ENCODE measurements around the gene DGKI.

Gene DGKI

DNA sequence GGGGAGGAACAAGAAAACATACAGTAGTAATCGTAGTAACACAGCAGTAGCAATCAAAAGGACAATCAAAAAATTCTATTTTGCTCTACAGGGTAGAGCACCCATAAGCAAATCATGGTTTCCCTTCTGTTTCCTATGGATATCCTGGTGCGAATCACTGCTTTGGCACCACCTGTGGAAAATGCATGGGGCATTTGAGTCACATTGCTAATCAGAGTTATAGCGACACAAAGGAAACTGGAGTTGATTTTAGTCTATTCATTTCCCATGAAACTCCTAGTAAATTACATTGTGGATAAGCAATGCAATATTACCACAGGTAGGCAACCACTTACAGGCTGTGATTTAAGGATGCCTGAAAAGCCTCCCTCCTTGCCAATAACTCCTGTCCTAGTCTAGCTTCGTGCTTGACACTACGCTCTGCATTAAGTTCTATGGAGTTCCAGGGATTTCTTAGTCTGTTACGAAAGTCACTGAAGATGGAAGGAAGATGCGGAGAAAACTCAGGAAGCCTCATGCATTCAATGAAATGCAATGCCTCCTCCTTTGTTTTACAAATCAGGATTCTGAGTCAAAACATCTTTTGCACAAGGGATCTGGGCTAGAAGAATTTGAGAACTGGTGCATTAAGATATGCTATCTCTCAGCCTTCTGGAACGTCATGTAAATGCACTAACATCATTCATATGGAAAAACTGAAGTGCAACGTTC is 188.4 kb downstream of the DGKI start:
- Histone ChIP-seq H3K27ac (ENCODE audit: low read depth, low read length) (no peak overlapping the region), H3F3A (ENCODE audit: insufficient read depth) (no peaks in the 10 kb centered on the region), H3K9me2 (replicated peaks; ENCODE audit: insufficient read depth, low read length) (no peaks in the 10 kb centered on the region), H3K36me3 (ENCODE audit: low read length) (no peaks in the 10 kb centered on the region), H4K20me1 (ENCODE audit: low read depth, low read length) (no peaks in the 10 kb centered on the region), H3K9ac (ENCODE audit: low read length) (no peak overlapping the region), H3K27me3 (ENCODE audit: low read length) (no peaks in the 10 kb centered on the region), H3K9me3 (ENCODE audit: insufficient read depth, low read length) (no peaks in the 10 kb centered on the region), H3K4me3 (ENCODE audit: insufficient read depth, low read length, poor library complexity, severe bottlenecking) (no peak overlapping the region), H3K79me2 (ENCODE audit: insufficient read depth, low read length) (no peaks in the 10 kb centered on the region), H2AFZ (ENCODE audit: low read depth, low read length, severe bottlenecking) (no peak overlapping the region), H3K4me2 (ENCODE audit: low read depth, low read length, poor library complexity, severe bottlenecking) (no peak overlapping the region)
- TF ChIP-seq EZH2phosphoT487 (conservative IDR thresholded peaks at IDR 0.05; ENCODE audit: low read length): no peak
- TF ChIP-seq, protein P1, sequence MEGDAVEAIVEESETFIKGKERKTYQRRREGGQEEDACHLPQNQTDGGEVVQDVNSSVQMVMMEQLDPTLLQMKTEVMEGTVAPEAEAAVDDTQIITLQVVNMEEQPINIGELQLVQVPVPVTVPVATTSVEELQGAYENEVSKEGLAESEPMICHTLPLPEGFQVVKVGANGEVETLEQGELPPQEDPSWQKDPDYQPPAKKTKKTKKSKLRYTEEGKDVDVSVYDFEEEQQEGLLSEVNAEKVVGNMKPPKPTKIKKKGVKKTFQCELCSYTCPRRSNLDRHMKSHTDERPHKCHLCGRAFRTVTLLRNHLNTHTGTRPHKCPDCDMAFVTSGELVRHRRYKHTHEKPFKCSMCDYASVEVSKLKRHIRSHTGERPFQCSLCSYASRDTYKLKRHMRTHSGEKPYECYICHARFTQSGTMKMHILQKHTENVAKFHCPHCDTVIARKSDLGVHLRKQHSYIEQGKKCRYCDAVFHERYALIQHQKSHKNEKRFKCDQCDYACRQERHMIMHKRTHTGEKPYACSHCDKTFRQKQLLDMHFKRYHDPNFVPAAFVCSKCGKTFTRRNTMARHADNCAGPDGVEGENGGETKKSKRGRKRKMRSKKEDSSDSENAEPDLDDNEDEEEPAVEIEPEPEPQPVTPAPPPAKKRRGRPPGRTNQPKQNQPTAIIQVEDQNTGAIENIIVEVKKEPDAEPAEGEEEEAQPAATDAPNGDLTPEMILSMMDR (IDR thresholded peaks at IDR 0.05; ENCODE audit: insufficient read depth, low read length, poor library complexity, severe bottlenecking): no peak

DNA sequence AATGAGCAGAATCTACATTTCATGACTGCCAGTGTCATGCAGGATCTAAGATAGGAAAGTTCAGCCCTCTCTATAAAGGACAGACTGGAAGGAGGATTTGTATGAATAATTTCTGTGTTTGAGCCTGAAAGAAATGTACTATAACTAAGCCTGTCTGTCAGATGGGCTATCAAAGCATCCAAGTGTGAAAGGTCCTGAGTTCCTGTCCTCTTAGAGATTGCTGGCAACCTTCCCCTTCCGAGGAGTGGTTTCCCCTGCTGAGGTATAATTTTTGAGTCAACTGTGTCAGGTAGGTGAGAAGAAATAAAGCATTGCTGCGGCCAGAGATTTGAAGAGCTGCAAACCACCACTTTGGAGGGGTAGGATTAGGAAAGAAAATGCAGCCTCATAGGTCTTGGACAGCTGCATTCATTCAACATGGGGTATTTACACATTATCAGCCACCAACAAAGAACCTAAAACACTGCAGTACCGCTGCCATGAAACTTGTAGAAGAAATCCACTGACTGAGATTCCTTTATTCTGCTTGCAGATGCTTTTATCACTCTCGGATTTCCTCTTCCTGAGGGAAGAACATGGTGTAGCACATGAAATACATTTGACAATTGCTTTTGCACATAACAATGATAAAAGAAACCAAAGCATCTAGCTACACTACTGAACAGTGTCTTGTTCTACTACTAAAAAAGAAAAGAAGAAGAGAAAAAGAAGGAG is 189.1 kb downstream of the DGKI start:
- no peak overlapping the region for H3K9ac ChIP-seq (ENCODE audit: low read length)

DNA sequence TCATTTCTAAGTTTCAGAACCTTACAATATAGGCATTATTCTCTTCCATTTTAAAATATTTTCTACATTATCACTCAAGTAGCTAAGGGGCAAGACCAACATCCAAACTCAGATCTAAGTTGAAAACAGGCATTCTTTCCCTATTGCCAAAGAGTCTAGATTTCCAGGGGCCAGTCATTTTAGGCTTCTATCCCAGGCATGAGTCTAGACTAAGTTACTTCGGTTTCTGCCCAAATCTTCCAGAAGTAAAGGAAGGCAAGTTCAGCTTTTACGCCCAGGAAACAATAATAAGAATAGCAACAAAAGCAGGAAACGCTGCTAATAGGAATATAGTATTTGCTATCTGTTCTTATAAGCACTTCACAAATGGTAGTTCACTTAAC is 189.9 kb downstream of the DGKI start:
- Histone ChIP-seq H2AFZ (ENCODE audit: low read depth, low read length, severe bottlenecking) (no peak overlapping the region), H3K4me3 (ENCODE audit: insufficient read depth, low read length, poor library complexity, severe bottlenecking) (no peak overlapping the region), H3K9me2 (replicated peaks; ENCODE audit: insufficient read depth, low read length) (no peaks in the 10 kb centered on the region), H3K27me3 (ENCODE audit: low read length) (no peaks in the 10 kb centered on the region), H3K27ac (ENCODE audit: low read depth, low read length) (no peak overlapping the region), H3K79me2 (ENCODE audit: insufficient read depth, low read length) (no peaks in the 10 kb centered on the region), H3F3A (ENCODE audit: insufficient read depth) (no peaks in the 10 kb centered on the region), H4K20me1 (ENCODE audit: low read depth, low read length) (no peaks in the 10 kb centered on the region), H3K9me3 (ENCODE audit: insufficient read depth, low read length) (no peaks in the 10 kb centered on the region), H3K36me3 (ENCODE audit: low read length) (no peaks in the 10 kb centered on the region), H3K4me2 (ENCODE audit: low read depth, low read length, poor library complexity, severe bottlenecking) (no peak overlapping the region), H3K9ac (ENCODE audit: low read length) (no peak overlapping the region)
- TF ChIP-seq, protein P1 (IDR thresholded peaks at IDR 0.05; ENCODE audit: insufficient read depth, low read length, poor library complexity, severe bottlenecking): no peak
- no peak for TF ChIP-seq EZH2phosphoT487 (conservative IDR thresholded peaks at IDR 0.05; ENCODE audit: low read length)

More for the DNA sequence above, 189.1 kb downstream of the DGKI start:
- Histone ChIP-seq H3K27me3 (ENCODE audit: low read length) (no peaks in the 10 kb centered on the region), H3K79me2 (ENCODE audit: insufficient read depth, low read length) (no peaks in the 10 kb centered on the region), H3K4me2 (ENCODE audit: low read depth, low read length, poor library complexity, severe bottlenecking) (no peak overlapping the region), H3K9me2 (replicated peaks; ENCODE audit: insufficient read depth, low read length) (no peaks in the 10 kb centered on the region), H3K36me3 (ENCODE audit: low read length) (no peaks in the 10 kb centered on the region), H3K9me3 (ENCODE audit: insufficient read depth, low read length) (no peaks in the 10 kb centered on the region), H2AFZ (ENCODE audit: low read depth, low read length, severe bottlenecking) (no peak overlapping the region), H3K4me3 (ENCODE audit: insufficient read depth, low read length, poor library complexity, severe bottlenecking) (no peak overlapping the region), H4K20me1 (ENCODE audit: low read depth, low read length) (no peaks in the 10 kb centered on the region), H3F3A (ENCODE audit: insufficient read depth) (no peaks in the 10 kb centered on the region), H3K27ac (ENCODE audit: low read depth, low read length) (no peak overlapping the region)
- no peak for TF ChIP-seq EZH2phosphoT487 (conservative IDR thresholded peaks at IDR 0.05; ENCODE audit: low read length)
- TF ChIP-seq, protein P1 (IDR thresholded peaks at IDR 0.05; ENCODE audit: insufficient read depth, low read length, poor library complexity, severe bottlenecking): no peak
